HepG2 (cell line): ENCODE measurements around the gene TCF25. TPM values are rescaled to one million over a fixed set of nuclear protein-coding genes. Genes with fewer than 3 reads are reported as not detected.

Source experiments
- MEF2D ChIP-seq: sonication (generic); formaldehyde crosslinking; IDR thresholded peaks from 2 replicates; pipeline ENCODE4 v1.5.1; 2020; ENCODE audit warnings: mild to moderate bottlenecking, missing genetic modification reagents
- MEIS1 ChIP-seq: sonication (generic); formaldehyde crosslinking; IDR thresholded peaks from 2 replicates; pipeline ENCODE4 v1.9.0; 2021; ENCODE audit warnings: mild to moderate bottlenecking, missing genetic modification reagents, moderate library complexity, borderline replicate concordance
- THAP11 ChIP-seq: IDR thresholded peaks from 2 replicates; pipeline ENCODE4 v1.6.1; 2016; ENCODE audit warnings: missing biosample characterization, missing genetic modification reagents
- ZFP37 ChIP-seq: sonication (generic); formaldehyde crosslinking; IDR thresholded peaks from 2 replicates; pipeline ENCODE4 v1.4.0; 2020; ENCODE audit warnings: missing genetic modification reagents, borderline replicate concordance
- ZFX ChIP-seq: sonication (generic); formaldehyde crosslinking; IDR thresholded peaks from 2 replicates; pipeline ENCODE4 v1.4.0; 2020; ENCODE audit warnings: mild to moderate bottlenecking, low read depth, missing genetic modification reagents, moderate library complexity
- ZFYVE20 ChIP-seq: sonication (generic); formaldehyde crosslinking; IDR thresholded peaks from 2 replicates; pipeline ENCODE4 v1.8.0; 2023; ENCODE audit warnings: low read depth, mild to moderate bottlenecking, moderate library complexity, missing genetic modification reagents, borderline replicate concordance
- ZNF598 ChIP-seq: sonication (generic); formaldehyde crosslinking; IDR thresholded peaks from 2 replicates; pipeline ENCODE4 v1.5.1; 2020; ENCODE audit warnings: mild to moderate bottlenecking, missing genetic modification reagents, borderline replicate concordance
- polyA plus RNA-seq, 8 experiments: library from polyadenylated mRNA; depleted of rRNA in 3 of 8; stranded (reverse) in 7 of 8; unstranded in 1 of 8; fragments of >200 nt; fragmentation: Illumina TruSeq in 4 of 8; extraction: Trizol in 4 of 8; gene quantifications; 2 replicates each; pipeline versions ENCODE4 v1.2.1 to v1.2.3, GENCODE V29; 2011 to 2016; ENCODE audit warnings: low read depth in 4 of 8, missing spikeins in 1 of 8, mixed read lengths in 1 of 8; ENCODE audit not compliant: insufficient read depth in 1 of 8
- total RNA-seq, 5 experiments: library from RNA; depleted of rRNA; stranded (reverse); fragments of >200 nt; fragmentation: Illumina TruSeq; extraction: Trizol; gene quantifications; 2 replicates each; pipeline ENCODE4 v1.2.3, GENCODE V29; 2016; ENCODE audit warnings: low read depth in 1 of 5
- TF ChIP-seq, protein P1 (sequence below): sonication (generic); formaldehyde crosslinking; IDR thresholded peaks from 2 replicates; pipeline ENCODE4 v1.4.0; 2020; ENCODE audit warnings: mild to moderate bottlenecking, missing genetic modification reagents
- TF ChIP-seq, protein P2 (sequence below): sonication (generic); formaldehyde crosslinking; IDR thresholded peaks from 2 replicates; pipeline ENCODE4 v1.4.0; 2020; ENCODE audit warnings: mild to moderate bottlenecking, missing genetic modification reagents
- TF ChIP-seq, protein P3 (sequence below): sonication (generic); formaldehyde crosslinking; IDR thresholded peaks from 2 replicates; pipeline ENCODE4 v1.5.1; 2020; ENCODE audit warnings: mild to moderate bottlenecking, missing genetic modification reagents

The TCF25 gene
- total and polyA plus RNA-seq, 2 of the 13 experiments (the other 11 are each of a cell fraction or from before 2014, with no cell fraction given), result 138 to 206 TPM

GRCh38 chr16:89909777-89910716, 36.7 kb downstream of the TCF25 start (continued):
- TF ChIP-seq, protein P1, sequence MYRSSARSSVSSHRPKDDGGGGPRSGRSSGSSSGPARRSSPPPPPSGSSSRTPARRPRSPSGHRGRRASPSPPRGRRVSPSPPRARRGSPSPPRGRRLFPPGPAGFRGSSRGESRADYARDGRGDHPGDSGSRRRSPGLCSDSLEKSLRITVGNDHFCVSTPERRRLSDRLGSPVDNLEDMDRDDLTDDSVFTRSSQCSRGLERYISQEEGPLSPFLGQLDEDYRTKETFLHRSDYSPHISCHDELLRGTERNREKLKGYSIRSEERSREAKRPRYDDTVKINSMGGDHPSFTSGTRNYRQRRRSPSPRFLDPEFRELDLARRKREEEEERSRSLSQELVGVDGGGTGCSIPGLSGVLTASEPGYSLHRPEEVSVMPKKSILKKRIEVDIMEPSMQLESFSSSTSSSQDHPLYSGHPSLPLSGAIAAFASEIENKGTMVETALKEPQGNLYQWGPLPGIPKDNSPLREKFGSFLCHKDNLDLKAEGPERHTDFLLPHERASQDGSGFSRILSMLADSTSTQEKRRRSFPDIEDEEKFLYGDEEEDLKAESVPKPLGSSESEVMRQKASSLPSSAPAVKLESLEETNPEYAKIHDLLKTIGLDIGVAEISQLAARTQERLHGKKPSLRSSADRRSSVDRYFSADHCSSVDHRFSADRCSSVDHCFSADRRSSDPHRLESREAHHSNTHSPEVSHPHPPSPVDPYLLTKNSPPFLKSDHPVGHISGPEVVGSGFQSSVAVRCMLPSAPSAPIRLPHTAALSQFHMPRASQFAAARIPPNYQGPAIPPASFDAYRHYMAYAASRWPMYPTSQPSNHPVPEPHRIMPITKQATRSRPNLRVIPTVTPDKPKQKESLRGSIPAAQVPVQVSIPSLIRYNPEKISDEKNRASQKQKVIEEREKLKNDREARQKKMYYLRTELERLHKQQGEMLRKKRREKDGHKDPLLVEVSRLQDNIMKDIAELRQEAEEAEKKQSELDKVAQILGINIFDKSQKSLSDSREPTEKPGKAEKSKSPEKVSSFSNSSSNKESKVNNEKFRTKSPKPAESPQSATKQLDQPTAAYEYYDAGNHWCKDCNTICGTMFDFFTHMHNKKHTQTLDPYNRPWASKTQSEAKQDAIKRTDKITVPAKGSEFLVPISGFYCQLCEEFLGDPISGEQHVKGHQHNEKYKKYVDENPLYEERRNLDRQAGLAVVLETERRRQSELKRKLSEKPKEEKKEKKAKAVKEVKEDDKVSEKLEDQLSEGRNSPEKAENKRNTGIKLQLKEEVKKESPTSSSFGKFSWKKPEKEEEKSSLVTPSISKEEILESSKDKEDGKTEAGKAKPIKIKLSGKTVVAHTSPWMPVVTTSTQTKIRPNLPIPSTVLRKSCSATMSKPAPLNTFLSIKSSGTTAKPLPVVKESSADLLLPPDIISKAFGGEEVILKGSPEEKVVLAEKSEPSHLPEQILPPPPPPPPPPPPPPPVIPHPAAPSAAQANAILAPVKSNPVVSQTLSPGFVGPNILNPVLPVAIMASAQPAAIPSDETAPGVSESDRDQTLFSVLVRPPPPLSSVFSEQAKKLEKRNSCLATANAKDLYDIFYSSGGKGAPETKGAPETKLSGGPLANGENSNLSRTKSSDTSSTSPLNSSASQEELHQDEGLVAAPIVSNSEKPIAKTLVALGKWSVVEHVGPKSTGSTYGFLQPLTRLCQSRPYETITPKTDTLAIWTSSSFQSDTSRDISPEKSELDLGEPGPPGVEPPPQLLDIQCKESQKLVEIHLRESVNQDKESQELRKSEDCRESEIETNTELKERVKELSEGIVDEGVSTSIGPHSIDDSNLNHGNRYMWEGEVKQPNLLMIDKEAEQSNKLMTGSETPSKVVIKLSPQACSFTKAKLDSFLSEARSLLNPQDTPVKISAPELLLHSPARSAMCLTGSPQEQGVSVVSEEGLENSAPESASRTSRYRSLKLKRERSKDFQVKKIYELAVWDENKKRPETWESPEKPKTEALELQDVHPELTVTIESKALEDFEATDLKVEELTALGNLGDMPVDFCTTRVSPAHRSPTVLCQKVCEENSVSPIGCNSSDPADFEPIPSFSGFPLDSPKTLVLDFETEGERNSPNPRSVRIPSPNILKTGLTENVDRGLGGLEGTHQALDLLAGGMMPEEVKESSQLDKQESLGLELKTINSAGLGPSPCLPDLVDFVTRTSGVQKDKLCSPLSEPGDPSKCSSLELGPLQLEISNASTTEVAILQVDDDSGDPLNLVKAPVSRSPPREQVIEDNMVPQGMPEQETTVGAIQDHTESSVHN (CRISPR knock-in tag), result peak; percentile 91; the same call in 1 of the 2 replicates
- no peak for TF ChIP-seq ZFYVE20
- TF ChIP-seq MEIS1, result peak; percentile 78; the same call in 1 of the 2 replicates
- TF ChIP-seq ZNF598, result peak; percentile 47; the same call in 1 of the 2 replicates
- no peak for TF ChIP-seq ZFP37 (CRISPR knock-in tag)
- 0 out of 2 replicates have a peak, but pooled peaks have one; percentile 49 for TF ChIP-seq MEF2D (CRISPR knock-in tag)
- TF ChIP-seq, protein P2, sequence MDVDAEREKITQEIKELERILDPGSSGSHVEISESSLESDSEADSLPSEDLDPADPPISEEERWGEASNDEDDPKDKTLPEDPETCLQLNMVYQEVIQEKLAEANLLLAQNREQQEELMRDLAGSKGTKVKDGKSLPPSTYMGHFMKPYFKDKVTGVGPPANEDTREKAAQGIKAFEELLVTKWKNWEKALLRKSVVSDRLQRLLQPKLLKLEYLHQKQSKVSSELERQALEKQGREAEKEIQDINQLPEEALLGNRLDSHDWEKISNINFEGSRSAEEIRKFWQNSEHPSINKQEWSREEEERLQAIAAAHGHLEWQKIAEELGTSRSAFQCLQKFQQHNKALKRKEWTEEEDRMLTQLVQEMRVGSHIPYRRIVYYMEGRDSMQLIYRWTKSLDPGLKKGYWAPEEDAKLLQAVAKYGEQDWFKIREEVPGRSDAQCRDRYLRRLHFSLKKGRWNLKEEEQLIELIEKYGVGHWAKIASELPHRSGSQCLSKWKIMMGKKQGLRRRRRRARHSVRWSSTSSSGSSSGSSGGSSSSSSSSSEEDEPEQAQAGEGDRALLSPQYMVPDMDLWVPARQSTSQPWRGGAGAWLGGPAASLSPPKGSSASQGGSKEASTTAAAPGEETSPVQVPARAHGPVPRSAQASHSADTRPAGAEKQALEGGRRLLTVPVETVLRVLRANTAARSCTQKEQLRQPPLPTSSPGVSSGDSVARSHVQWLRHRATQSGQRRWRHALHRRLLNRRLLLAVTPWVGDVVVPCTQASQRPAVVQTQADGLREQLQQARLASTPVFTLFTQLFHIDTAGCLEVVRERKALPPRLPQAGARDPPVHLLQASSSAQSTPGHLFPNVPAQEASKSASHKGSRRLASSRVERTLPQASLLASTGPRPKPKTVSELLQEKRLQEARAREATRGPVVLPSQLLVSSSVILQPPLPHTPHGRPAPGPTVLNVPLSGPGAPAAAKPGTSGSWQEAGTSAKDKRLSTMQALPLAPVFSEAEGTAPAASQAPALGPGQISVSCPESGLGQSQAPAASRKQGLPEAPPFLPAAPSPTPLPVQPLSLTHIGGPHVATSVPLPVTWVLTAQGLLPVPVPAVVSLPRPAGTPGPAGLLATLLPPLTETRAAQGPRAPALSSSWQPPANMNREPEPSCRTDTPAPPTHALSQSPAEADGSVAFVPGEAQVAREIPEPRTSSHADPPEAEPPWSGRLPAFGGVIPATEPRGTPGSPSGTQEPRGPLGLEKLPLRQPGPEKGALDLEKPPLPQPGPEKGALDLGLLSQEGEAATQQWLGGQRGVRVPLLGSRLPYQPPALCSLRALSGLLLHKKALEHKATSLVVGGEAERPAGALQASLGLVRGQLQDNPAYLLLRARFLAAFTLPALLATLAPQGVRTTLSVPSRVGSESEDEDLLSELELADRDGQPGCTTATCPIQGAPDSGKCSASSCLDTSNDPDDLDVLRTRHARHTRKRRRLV (CRISPR knock-in tag), result no peak
- peak; percentile 73; the same call in 1 of the 2 replicates for TF ChIP-seq ZFX (CRISPR knock-in tag)
- TF ChIP-seq THAP11, result 0 out of 2 replicates have a peak, but pooled peaks have one; percentile 25
- TF ChIP-seq, protein P3, sequence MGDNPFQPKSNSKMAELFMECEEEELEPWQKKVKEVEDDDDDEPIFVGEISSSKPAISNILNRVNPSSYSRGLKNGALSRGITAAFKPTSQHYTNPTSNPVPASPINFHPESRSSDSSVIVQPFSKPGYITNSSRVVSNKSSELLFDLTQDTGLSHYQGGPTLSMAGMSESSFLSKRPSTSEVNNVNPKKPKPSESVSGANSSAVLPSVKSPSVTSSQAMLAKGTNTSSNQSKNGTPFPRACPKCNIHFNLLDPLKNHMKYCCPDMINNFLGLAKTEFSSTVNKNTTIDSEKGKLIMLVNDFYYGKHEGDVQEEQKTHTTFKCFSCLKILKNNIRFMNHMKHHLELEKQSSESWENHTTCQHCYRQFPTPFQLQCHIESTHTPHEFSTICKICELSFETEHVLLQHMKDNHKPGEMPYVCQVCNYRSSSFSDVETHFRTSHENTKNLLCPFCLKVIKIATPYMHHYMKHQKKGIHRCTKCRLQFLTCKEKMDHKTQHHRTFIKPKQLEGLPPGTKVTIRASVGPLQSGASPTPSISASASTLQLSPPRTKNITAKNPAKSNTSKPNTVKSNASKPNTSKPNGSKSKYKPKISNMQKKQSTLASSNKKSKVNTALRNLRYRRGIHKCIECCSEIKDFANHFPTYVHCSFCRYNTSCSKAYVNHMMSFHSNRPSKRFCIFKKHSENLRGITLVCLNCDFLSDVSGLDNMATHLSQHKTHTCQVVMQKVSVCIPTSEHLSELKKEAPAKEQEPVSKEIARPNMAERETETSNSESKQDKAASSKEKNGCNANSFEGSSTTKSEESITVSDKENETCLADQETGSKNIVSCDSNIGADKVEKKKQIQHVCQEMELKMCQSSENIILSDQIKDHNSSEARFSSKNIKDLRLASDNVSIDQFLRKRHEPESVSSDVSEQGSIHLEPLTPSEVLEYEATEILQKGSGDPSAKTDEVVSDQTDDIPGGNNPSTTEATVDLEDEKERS (CRISPR knock-in tag), result no peak
